ENCODE results near the gene SUGCT.

Gene SUGCT

GRCh38 chr7:40418983-40419382, 284.2 kb downstream of the SUGCT start:
- FAIRE-seq, result no peak

DNA sequence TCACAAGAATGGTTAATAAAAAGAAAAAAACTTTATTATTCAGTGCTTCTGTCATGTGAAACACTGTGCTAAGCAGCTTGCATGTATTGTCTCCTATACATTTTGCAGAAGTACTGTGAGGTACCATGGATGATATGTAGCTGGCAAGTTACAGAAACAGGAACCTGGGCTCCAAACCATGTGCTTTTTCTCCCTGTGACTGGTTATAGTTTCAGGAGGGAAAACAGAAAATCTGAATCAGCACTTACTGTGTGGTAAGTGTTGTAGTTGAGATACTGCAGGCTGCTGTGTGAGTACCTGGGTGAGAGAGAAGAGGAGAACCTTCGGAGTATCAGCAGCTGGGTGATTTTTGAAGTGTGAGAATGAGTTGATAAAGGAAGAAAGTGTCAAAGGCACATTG, 285.0 kb downstream of the SUGCT start:
- FAIRE-seq, result no peak

GRCh38 chr7:40421433-40421832, 286.6 kb downstream of the SUGCT start:
- FAIRE-seq, result no peak

DNA sequence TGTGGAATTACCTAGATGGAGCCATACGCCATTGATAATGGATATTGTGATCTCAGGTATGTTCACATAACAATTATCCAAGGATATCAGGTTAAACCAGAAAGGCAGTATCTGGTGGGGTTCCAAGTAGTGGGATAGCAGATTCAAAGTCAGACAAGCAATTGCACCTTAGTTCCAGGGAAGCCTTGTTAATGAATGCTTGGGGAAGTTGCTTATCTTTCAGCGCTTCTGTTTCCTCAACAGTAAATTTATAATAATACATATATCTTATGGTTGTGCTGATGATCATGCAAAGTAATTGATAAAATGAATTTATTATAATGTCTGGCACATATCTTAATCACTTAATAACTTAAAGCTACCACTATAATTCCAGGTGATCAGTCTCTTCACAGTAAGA, 290.9 kb downstream of the SUGCT start:
- FAIRE-seq, result no peak

- FAIRE-seq, result no peak
These were observed 293.6 kb downstream of the SUGCT start for GRCh38 chr7:40428421-40428820.

GRCh38 chr7:40429826-40430225, 295.0 kb downstream of the SUGCT start:
- FAIRE-seq, result no peak

DNA sequence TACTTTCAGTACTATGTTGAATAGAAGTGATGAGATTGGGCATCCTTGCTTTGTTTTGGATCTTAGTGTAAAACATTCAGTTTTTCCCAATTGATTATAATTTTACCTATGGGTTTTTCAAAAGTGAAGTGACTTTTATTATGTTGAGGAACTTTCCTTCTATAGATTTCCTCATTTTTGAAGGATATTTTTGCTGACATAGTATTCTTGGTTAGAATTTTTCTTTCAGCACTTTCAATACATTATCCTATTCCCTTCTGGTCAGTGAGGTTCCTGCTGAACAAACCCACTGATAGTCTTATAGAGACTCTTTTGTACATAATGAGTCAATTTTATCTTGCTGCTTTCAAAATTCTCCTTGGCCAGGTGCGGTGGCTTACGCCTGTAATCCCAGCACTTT, 297.2 kb downstream of the SUGCT start:
- no peak for FAIRE-seq

GRCh38 chr7:40436710-40437109, 301.9 kb downstream of the SUGCT start:
- FAIRE-seq, result no peak

DNA sequence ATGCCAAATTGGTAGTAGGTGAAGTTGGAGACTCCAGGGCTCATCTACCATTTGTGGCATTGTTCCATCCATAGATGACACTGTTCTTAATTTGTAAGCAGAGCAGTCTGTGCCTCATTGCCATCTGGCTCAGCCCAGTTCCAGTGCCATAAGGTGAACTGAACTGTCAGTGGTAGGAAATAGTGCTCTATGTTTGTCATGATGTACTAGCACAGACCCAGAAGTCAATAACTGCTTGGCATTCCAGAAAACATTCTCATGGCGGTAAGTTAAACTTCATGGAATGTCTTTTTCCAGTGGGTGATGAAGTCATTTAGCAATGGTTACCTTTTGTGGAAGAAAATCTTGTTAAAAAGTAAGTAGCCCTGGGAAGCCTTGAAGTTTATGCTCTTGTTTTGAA, 302.7 kb downstream of the SUGCT start:
- no peak for FAIRE-seq

DNA sequence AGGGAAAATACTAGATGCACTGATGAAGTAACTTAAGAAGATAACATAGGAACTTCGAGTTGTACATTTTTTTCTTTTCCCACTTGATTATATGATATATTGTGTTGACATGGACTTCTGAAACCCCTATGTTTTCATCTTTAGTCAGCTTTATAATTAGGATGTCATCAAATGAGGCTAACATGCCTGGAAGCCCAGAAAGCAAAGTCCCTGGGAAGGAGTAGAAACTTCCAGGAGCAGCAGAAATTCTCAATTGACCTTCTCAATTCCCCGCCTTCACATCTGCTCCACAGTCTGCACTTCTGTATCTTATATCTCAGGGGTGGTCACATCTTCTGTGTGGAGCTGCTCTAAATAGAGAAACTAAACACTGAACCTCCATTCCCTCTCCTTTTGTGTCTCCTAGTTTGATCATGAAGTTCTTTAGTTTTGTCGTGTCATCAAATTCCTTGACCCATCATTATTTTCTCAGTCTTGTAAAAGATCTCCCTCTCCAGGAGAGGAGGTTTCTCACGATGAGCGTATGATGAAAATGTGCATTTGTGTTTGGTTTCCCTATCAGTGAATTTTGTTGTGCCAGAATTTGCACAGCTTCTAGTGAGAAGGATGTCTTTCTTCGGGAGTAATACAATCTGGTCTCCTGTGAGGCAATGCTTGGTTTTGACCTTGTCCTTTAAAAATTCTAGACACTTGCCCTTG, 303.3 kb downstream of the SUGCT start:
- no peak for FAIRE-seq

DNA sequence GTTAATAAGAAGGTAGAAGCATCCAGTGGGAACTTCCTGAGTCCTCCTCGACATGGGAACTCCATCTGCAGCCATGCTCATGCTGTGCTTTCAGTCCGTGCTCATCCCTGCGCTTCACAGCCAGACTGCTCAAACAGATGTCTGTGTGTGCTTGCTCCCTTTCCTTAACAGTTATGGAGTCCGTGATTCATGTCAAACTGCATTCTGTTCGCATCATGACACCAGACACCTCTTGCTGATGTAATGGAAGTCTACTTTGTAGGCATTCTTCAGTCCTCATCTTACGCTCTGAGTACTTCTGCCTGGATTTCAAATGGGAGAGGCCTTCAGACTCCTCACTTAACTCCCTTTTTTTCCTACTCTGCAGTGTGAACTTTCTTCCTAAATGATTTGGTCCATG, 304.9 kb downstream of the SUGCT start:
- no peak for FAIRE-seq

- FAIRE-seq, result no peak
These were observed 312.5 kb downstream of the SUGCT start for GRCh38 chr7:40447345-40447744.

- no peak for FAIRE-seq
These were observed 320.7 kb downstream of the SUGCT start for GRCh38 chr7:40455485-40455884.

DNA sequence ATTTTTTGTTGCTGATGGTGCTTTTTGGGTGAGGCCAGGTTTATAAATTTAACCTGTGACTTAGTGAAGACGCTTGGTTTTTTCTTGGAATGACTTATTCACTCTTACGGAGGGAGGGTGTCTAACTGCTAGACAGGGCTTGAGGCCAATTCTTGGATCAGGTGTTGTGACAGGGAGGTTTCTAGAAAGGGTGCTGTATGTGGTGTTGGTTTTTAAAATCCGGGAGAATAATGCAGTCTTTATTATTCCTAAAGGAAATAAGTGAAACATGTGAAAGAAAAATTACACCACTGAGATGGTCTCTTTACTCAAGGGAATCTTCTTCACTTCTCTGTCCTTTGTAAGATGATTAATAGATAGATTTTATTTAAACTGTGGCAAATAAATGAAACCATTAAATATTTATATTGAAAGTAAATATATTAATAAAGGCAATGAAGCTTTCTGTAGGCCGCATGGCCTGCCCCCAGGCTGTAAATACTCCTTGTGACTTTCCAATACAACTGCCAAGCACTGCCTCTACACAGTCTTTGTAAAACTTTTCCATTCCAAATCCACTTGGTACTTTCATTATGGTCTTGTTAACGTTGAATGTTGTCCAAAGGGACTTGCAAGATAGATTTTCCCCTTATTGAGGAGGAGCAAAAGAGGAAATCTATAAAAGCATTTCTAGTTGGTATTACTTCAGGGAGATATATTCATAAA, 323.1 kb downstream of the SUGCT start:
- no peak for FAIRE-seq

GRCh38 chr7:40463446-40463845, 328.6 kb downstream of the SUGCT start:
- FAIRE-seq, result no peak

DNA sequence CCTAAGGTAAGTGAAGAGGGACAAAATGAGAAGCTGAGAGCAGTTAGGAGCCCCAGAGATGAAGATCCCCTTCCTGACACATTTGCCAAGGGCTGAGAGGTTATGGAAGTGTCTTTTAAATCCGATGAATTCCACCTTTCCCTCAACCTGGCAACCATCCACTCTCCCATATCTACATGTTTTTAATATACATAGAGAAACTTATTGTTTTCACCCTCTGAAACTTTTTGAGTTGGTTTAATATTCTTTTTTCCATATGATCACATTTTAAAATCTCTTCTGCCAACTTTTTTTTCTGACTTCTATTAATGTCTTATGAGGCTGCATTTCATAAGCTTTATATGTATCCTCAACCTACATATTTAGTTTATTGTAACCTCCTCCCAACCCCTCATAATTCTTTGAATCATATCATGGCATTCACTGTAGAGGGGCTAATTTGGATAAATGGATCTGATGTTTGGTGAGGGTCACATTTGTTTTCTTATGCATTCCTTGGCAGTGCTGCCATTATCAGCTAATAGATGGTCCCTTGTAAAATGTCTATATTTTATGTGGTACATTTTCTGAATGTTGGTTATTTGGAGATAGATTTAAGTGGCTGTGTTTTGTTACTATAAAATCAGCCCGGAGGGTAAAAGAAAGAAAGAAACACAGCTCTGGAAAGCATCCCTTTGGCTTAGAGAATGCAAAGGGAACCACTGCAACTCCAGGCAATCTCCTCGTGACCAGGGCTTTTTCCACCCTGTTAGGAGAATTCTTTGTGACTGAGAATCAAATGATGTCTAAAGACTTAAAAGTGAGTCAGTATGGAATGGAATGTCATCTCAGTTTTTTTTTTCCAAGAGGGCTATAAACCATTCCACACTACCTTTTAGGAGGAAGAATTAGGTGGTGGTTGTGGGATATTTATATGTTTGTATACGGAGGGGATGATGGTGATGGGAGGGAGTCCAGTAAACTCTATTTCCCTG, 334.4 kb downstream of the SUGCT start:
- no peak for FAIRE-seq

DNA sequence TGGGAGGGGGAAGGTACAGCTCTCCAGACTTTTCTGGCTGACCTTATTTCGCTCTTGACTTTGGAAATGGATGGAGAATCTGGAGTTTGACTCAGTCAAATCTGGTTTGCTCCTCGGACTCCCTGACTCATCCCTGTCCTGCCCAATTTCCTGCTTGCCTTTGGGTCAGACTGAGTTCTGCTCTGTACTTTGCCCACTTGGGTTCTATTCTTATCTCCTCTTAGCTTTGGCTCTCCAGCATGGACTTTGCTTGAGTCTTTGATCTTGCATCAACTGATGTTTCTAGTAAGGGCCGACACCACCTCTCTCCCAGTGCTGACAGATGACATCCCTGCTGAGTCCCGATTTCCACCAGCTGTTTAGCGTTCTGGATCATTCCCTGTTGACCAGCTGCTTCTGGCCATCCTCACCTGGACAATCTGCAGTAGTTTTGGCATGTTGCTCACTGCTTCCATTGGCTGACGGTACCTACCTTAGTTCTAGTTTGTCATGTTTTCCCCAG, 335.3 kb downstream of the SUGCT start:
- no peak for FAIRE-seq

- FAIRE-seq, result no peak
These were observed 336.0 kb downstream of the SUGCT start for GRCh38 chr7:40470817-40471216.

DNA sequence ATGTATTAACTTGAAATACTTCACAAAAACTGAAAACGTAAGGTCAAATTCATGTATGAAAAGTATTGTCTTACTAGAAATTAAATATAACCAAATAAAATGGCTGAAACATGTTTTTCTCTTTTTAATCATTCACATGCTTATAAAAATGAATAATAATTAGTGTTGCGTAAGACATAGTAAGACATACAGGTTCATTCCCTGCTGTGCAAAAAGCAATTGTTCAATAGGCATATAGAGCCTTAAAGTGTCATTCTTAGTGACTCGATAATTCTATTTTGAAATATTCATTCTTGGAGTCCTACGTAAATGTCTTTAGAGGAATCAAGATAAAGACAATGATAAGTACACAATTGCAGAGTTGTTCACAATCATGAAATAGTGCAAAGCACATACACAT, 337.1 kb downstream of the SUGCT start:
- no peak for FAIRE-seq

DNA sequence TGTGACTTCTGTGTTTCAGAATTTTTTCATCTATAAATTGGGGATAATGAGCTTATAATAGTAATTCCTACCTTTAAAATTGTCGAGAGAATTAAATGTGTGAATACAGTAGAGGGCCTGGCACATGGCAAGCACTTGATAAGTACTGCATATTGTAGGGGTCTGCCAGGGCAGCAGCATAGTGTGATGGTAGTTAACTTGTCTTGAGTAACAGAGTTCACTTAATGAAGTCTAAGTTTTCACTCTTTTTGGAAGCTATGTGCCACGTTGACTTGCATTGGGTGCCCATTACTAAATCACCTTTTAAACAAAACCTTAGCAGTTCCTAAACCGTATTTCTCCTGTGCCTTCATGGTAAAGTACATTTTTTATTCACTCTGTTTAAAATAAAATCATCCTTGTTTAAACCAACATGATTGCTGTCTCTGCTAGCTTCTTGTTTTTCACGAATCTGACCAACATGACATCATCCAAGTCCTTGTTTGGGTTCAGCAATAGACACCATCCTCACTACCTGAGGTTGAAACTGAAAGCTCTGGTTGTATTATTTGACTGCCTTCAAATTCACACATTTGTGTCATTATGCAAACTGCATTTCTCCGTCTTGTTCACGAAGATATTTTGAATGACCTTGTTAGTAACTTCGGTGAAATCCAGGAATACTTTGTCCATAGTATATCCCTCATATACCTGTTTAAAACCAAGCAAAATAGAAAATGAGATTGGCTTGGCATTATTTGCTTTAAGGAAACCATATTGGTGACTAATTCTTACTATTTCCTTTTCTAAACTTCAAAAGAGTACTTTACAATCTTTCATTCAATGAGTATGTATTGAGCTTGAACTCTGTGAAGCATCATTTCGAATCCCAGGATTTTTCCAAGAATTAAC, 340.2 kb downstream of the SUGCT start:
- FAIRE-seq, result no peak

DNA sequence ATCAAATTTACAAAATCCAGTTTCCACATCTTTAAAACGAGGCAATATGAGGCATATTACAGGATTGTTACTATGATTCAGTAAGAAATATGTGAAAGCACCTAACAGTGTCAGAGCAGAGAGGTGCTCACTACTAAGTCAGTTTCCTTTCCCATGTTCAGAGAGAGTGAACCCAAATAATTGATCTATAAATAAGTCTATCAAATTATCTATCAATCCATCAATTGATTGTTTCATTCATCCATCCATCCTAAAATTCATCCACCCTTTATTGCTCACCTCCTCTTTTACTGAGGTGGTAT, 340.8 kb downstream of the SUGCT start:
- no peak for FAIRE-seq

GRCh38 chr7:40477094-40477493, 342.3 kb downstream of the SUGCT start:
- no peak for FAIRE-seq

DNA sequence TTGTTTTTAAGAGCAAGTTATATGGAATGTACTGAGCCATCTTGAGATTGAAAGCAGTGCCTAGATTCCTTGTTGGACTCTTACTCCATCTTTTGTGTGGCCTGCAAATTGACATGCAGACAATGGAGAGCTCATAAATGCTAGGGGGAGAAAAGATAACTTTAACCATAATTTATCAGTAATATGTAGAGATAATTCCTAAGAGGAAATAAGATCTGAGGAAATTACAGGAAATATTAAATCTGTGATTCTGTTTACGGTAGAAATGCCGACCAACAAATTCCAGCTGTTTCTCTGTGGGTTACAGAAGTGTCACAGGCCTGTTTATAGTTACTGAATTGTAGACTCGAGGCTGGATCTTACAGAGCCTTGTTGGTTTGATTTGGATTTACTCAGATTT, 348.0 kb downstream of the SUGCT start:
- FAIRE-seq, result no peak
